ENCODE results near the gene SLC17A5. TPM values are rescaled to one million over a fixed set of nuclear protein-coding genes. Genes with fewer than 3 reads are reported as not detected.
A peak's percentile ranks its signal among the peaks of the same experiment; 100 is the strongest.

The SLC17A5 gene
- total and polyA plus RNA-seq, 9 of the 15 experiments (the other 6 are each of a cell fraction or from before 2014, with no cell fraction given) = 1.3 to 7.2 (median 3.4) TPM

GRCh38 chr6:73665686-73666319 is 12.0 kb upstream of the SLC17A5 start:
- POLR2A ChIA-PET = interaction anchor here (0.7 kb wide), 1 partner anchor 145 kb away, joined by 4 read pairs; no protein-coding TSS in a partner anchor
- BruUV-seq (replicated peaks) = no TSS peak
- Histone ChIP-seq H3K4me2 (ENCODE audit: insufficient read depth, low read length) (no peak overlapping the region), H3K36me3 (ENCODE audit: control insufficient read depth, insufficient read depth, low read length) (no peaks in the 10 kb centered on the region), H2AFZ (ENCODE audit: low read depth, low read length) (no peak overlapping the region), H3K9ac (ENCODE audit: insufficient read depth in 1 of 2, low read depth in 2 of 2, low read length in 2 of 2) (no peak overlapping the region), H3K79me2 (ENCODE audit: control insufficient read depth, insufficient read depth, low read length) (no peaks in the 10 kb centered on the region), H3K9me1 (ENCODE audit: control insufficient read depth, insufficient read depth, low read length) (no peaks in the 10 kb centered on the region), H3K9me3 (replicated peaks; ENCODE audit: control insufficient read depth, insufficient read depth, low read depth, low read length) (no peaks in the 10 kb centered on the region), H3K27ac (ENCODE audit: extremely low read depth, low read depth, low read length) (no peak overlapping the region), H3K27me3 (ENCODE audit: control insufficient read depth in 2 of 2, insufficient read depth in 2 of 2, low read length in 2 of 2) (0 out of 5 replicates have a peak, but pooled peaks cover 0 to 2% of the 10 kb centered on the region in 2 experiments), H3K4me1 (replicated peaks in 1 of 2; ENCODE audit: control insufficient read depth in 2 of 2, insufficient read depth in 2 of 2, low read length in 2 of 2) (no peaks in the 10 kb centered on the region), H4K20me1 (replicated peaks; ENCODE audit: control insufficient read depth, insufficient read depth, low read length) (no peaks in the 10 kb centered on the region), H3K4me3 (no peak overlapping the region)
- no peak for ATAC-seq
- intact Hi-C loops (cut with micrococcal nuclease) = no loop called here
- WGBS (ENCODE audit: insufficient coverage, low coverage, missing lambda C conversion rate) = 7% methylated on average over 3 of the region's 3 CpGs
- DNase-seq (ENCODE audit: extremely low read depth in 1 of 4, low spot score in 3 of 4) = no peak
- CTCF ChIA-PET (ENCODE audit: low intra/inter-chr PET ratio) = no interaction called here
- in situ Hi-C loops (cut with MboI) = no loop called here
- FAIRE-seq = no peak
- TF ChIP-seq WHSC1 (IDR thresholded peaks at IDR 0.05; ENCODE audit: low read length) (no peak), SNIP1 (IDR thresholded peaks at IDR 0.05; ENCODE audit: low read depth) (no peak), RFX1 (IDR thresholded peaks at IDR 0.05) (0 out of 2 replicates have a peak, but pooled peaks have one; percentile 7), PTBP1 (IDR thresholded peaks at IDR 0.05; ENCODE audit: low read depth, low read length) (no peak), ZFPM2 (CRISPR knock-in tag; IDR thresholded peaks at IDR 0.05) (no peak), FOS (IDR thresholded peaks at IDR 0.05; ENCODE audit: extremely low read depth, insufficient read length) (no peak), ZNF583 (CRISPR knock-in tag; IDR thresholded peaks at IDR 0.05) (no peak), MBD2 (IDR thresholded peaks at IDR 0.05; ENCODE audit: borderline replicate concordance, low read depth) (no peak), SRF (CRISPR knock-in tag; IDR thresholded peaks at IDR 0.05) (no peak), EZH2 (IDR thresholded peaks at IDR 0.05; ENCODE audit: borderline replicate concordance, low read depth, low read length) (no peak), NR4A1 (CRISPR knock-in tag; IDR thresholded peaks at IDR 0.05) (no peak), NR4A1 (tag; IDR thresholded peaks at IDR 0.05) (no peak), NR2C2 (CRISPR knock-in tag; IDR thresholded peaks at IDR 0.05) (no peak), NR2C2 (tag; IDR thresholded peaks at IDR 0.05) (no peak), ZBTB49 (CRISPR knock-in tag; IDR thresholded peaks at IDR 0.05; ENCODE audit: borderline replicate concordance) (no peak), FOSL1 (tag; conservative IDR thresholded peaks at IDR 0.05) (peak; percentile 45)

All from K562 (cell line).